G401 (cell line): ENCODE data around the gene ZNF692. TPM values are rescaled to one million over a fixed set of nuclear protein-coding genes. Genes with fewer than 3 reads are reported as not detected.
A peak's percentile ranks its signal among the peaks of the same experiment; 100 is the strongest.
"Not testable (repeated sequence)": the region's sequence is repeated elsewhere in the genome, so short reads cannot be mapped to it uniquely, and the experiment has no call there.

ENCODE experiments used
- DNase-seq: peaks from one replicate; pipeline ENCODE4 v3.0.0-alpha.2; 2015; ENCODE audit warnings: low spot score
- in situ Hi-C: cut with HindIII; loops from 2 replicates; pipeline ENCODE4 v1.10.0; 2016; ENCODE audit warnings: low sequenced_read_pairs, mixed read lengths
- total RNA-seq: library from RNA; depleted of rRNA; stranded (reverse); fragments of >200 nt; shearing (Covaris generic); gene quantifications from 2 replicates; pipeline ENCODE4 v1.2.3, GENCODE V29; 2014

ZNF692 gene
- total RNA-seq, 1 experiment from 2014 or later: 7.9 TPM

- in situ Hi-C loops: no loop called here
- no peak for DNase-seq
Measured at GRCh38 chr1:248816042-248816851, 42.6 kb downstream of the ZNF692 start.

GRCh38 chr1:248815407-248816034 is 43.4 kb downstream of the ZNF692 start:
- no peak for DNase-seq
- in situ Hi-C loops: no loop called here

GRCh38 chr1:248814351-248814750 is 44.5 kb downstream of the ZNF692 start:
- no peak for DNase-seq
- in situ Hi-C loops: no loop called here

- DNase-seq: no peak
- in situ Hi-C loops: no loop called here
Measured at GRCh38 chr1:248813546-248813945, 45.3 kb downstream of the ZNF692 start.

GRCh38 chr1:248812736-248813425 is 46.0 kb downstream of the ZNF692 start:
- DNase-seq: no peak
- in situ Hi-C loops: no loop called here

- no peak for DNase-seq
- in situ Hi-C loops: no loop called here
Measured at GRCh38 chr1:248811514-248812490, 47.1 kb downstream of the ZNF692 start.

- DNase-seq: no peak
- in situ Hi-C loops: no loop called here
Measured at GRCh38 chr1:248810727-248811513, 48.0 kb downstream of the ZNF692 start.

GRCh38 chr1:248810000-248810726 is 48.7 kb downstream of the ZNF692 start:
- in situ Hi-C loops: no loop called here
- no peak for DNase-seq

- in situ Hi-C loops: no loop called here
- no peak for DNase-seq
Measured at GRCh38 chr1:248808876-248809275, 50.0 kb downstream of the ZNF692 start.

GRCh38 chr1:248807067-248807737 is 51.7 kb downstream of the ZNF692 start:
- in situ Hi-C loops: no loop called here
- peak; percentile 60 for DNase-seq

GRCh38 chr1:248805876-248806275 is 53.0 kb downstream of the ZNF692 start:
- in situ Hi-C loops: no loop called here
- no peak for DNase-seq

GRCh38 chr1:248804771-248805681 is 53.9 kb downstream of the ZNF692 start:
- DNase-seq: no peak
- in situ Hi-C loops: no loop called here

GRCh38 chr1:248803501-248803900 is 55.4 kb downstream of the ZNF692 start:
- in situ Hi-C loops, DNase-seq: not testable (repeated sequence)

- in situ Hi-C loops: no loop called here
- no peak for DNase-seq
Measured at GRCh38 chr1:248802454-248802853, 56.4 kb downstream of the ZNF692 start.

GRCh38 chr1:248800459-248800858 is 58.4 kb downstream of the ZNF692 start:
- no peak for DNase-seq
- in situ Hi-C loops: no loop called here
